Testis (tissue), 3 donors: Measurements from ENCODE around the gene IL1RL2. TPM values are rescaled to one million over a fixed set of nuclear protein-coding genes. Genes with fewer than 3 reads are reported as not detected.

Experiments
- DNase-seq: peaks from one replicate; pipeline ENCODE4 v3.0.0-alpha.2; 2019
- H3K27ac ChIP-seq, 2 donors: fragments of 200-600 bp; sonication (generic); one replicate each; pipeline ENCODE4 v1.5.1; 2019
- H3K27me3 ChIP-seq: fragments of 200-600 bp; sonication (generic); one replicate; pipeline ENCODE4 v1.5.1; 2019
- H3K36me3 ChIP-seq: fragments of 200-600 bp; sonication (generic); one replicate; pipeline ENCODE4 v1.5.1; 2017; ENCODE audit warnings: low read depth; ENCODE audit errors: missing control alignments
- H3K4me1 ChIP-seq: fragments of 200-600 bp; sonication (generic); one replicate; pipeline ENCODE4 v1.5.1; 2019
- H3K4me3 ChIP-seq, 2 donors: fragments of 200-600 bp; sonication (generic); one replicate each; pipeline ENCODE4 v1.5.1; 2017 to 2019
- H3K9me3 ChIP-seq: fragments of 200-600 bp; sonication (generic); one replicate; pipeline ENCODE4 v1.5.1; 2017
- CTCF ChIP-seq, 3 experiments: fragments of 450-650 bp in 2 of 3; fragments of 200-600 bp in 1 of 3; sonication (generic) in 1 of 3; IDR thresholded peaks; one replicate each; pipeline ENCODE4 v1.5.1; 2016 to 2019; ENCODE audit warnings: antibody characterized with exemption in 3 of 3, mild to moderate bottlenecking in 2 of 3, moderate library complexity in 1 of 3
- POLR2A ChIP-seq: fragments of 450-650 bp; IDR thresholded peaks from one replicate; pipeline ENCODE4 v1.6.1; 2017; ENCODE audit warnings: antibody characterized with exemption, mild to moderate bottlenecking, moderate library complexity
- WGBS, 2 donors: methylation state at CpG; one replicate each; pipeline ENCODE4 v1.1.5; 2018; 5-methylcytosine and 5-hydroxymethylcytosine counted together
- intact Hi-C: fragments of 100-400 bp; cut with DNase I; formaldehyde crosslinking; loops from one replicate; pipeline ENCODE4 v1.15.1; 2023; ENCODE audit warnings: low total_unique reads
- polyA plus RNA-seq: library from polyadenylated mRNA; stranded (reverse); fragments of 350-450 nt; fragmentation: Illumina TruSeq; extraction: RNeasy Lipid Tissue Mini Kit (QIAGEN cat#74804); gene quantifications from one replicate; pipeline ENCODE4 v1.2.3, GENCODE V29; 2014; ENCODE audit warnings: low read depth, low replicate concordance; ENCODE audit not compliant: insufficient read depth
- total RNA-seq, 2 donors: library from RNA; depleted of rRNA; stranded (reverse); fragments of >200 nt; gene quantifications; one replicate each; pipeline ENCODE4 v1.2.3, GENCODE V29; 2016

Gene IL1RL2
- total and polyA plus RNA-seq, 3 donors from 2014 or later, result 0.24 to 0.38 (median 0.31) TPM

- Histone ChIP-seq H3K27ac (no peak overlapping the region), H3K9me3 (no peaks in the 10 kb centered on the region), H3K36me3 (no peaks in the 10 kb centered on the region), H3K27me3 (no peaks in the 10 kb centered on the region), H3K4me1 (no peaks in the 10 kb centered on the region), H3K4me3 (no peak overlapping the region)
- TF ChIP-seq POLR2A (no peak), CTCF (IDR thresholded peaks at IDR 0.05) (no peak)
- DNase-seq, result no peak
- intact Hi-C loops, result no loop called here
- 64 to 90% methylated on average over 1 of the region's 1 CpG for WGBS, 2 donors
These were observed 79.4 kb downstream of the IL1RL2 start for GRCh38 chr2:102266204-102266603.

- H3K27ac ChIP-seq, result no peak overlapping the region
- no peak overlapping the region for H3K4me3 ChIP-seq
- no peaks in the 10 kb centered on the region for H3K4me1 ChIP-seq
- DNase-seq, result no peak
- TF ChIP-seq POLR2A (no peak), CTCF (IDR thresholded peaks at IDR 0.05) (no peak)
- no peaks in the 10 kb centered on the region for H3K9me3 ChIP-seq
- WGBS, 2 donors, result 93 to 96% methylated on average over 5 to 6 of the region's 6 CpGs
- H3K36me3 ChIP-seq, result no peaks in the 10 kb centered on the region
- intact Hi-C loops, result no loop called here
- H3K27me3 ChIP-seq, result no peaks in the 10 kb centered on the region
These were observed 81.0 kb downstream of the IL1RL2 start for GRCh38 chr2:102267774-102268173.

- intact Hi-C loops, result no loop called here
- no peak overlapping the region for H3K4me3 ChIP-seq
- no peak overlapping the region for H3K27ac ChIP-seq
- TF ChIP-seq CTCF (IDR thresholded peaks at IDR 0.05) (no peak), POLR2A (no peak)
- H3K36me3 ChIP-seq, result no peaks in the 10 kb centered on the region
- no peaks in the 10 kb centered on the region for H3K9me3 ChIP-seq
- no peaks in the 10 kb centered on the region for H3K27me3 ChIP-seq
- WGBS, 2 donors, result 80 to 89% methylated on average over 4 of the region's 4 CpGs
- H3K4me1 ChIP-seq, result no peaks in the 10 kb centered on the region
- DNase-seq, result no peak
These were observed 81.8 kb downstream of the IL1RL2 start for GRCh38 chr2:102268510-102269199.

GRCh38 chr2:102269200-102269524 lies 82.3 kb downstream of the IL1RL2 start:
- H3K4me1 ChIP-seq, result no peaks in the 10 kb centered on the region
- H3K9me3 ChIP-seq, result no peaks in the 10 kb centered on the region
- no peak for DNase-seq
- TF ChIP-seq CTCF (IDR thresholded peaks at IDR 0.05), result no peak
- TF ChIP-seq POLR2A, result no peak
- 83 to 86% methylated on average over 4 of the region's 4 CpGs for WGBS, 2 donors
- intact Hi-C loops, result no loop called here
- H3K27ac ChIP-seq, result no peak overlapping the region
- no peaks in the 10 kb centered on the region for H3K27me3 ChIP-seq
- H3K4me3 ChIP-seq, result no peak overlapping the region
- no peaks in the 10 kb centered on the region for H3K36me3 ChIP-seq

- Histone ChIP-seq H3K4me3 (no peak overlapping the region), H3K4me1 (no peaks in the 10 kb centered on the region), H3K9me3 (no peaks in the 10 kb centered on the region), H3K27ac (no peak overlapping the region), H3K27me3 (no peaks in the 10 kb centered on the region), H3K36me3 (no peaks in the 10 kb centered on the region)
- no peak for TF ChIP-seq CTCF (IDR thresholded peaks at IDR 0.05)
- no peak for TF ChIP-seq POLR2A
- WGBS, 2 donors, result 68 to 75% methylated on average over 5 of the region's 5 CpGs
- intact Hi-C loops, result no loop called here
- no peak for DNase-seq
These were observed 85.0 kb downstream of the IL1RL2 start for GRCh38 chr2:102271844-102272243.
